ENCODE data around the gene LY6G6C.

The LY6G6C gene

GRCh38 chr6:31762356-31762755, 40.8 kb upstream of the LY6G6C start, which contains the start of gene SAPCD1:
SAPCD1 (plus strand) TSS chr6:31762656; CDS start chr6:31763055, 399 bp downstream.
- no peak within 1 kb of the TSS for H3K9ac ChIP-seq (ENCODE audit: low read length)
- H3K36me3 ChIP-seq (ENCODE audit: insufficient read depth, low read length), result peaks cover 3% of the 10 kb centered on the region
- H3K4me1 ChIP-seq (ENCODE audit: insufficient read depth, low read length), result no peaks in the 10 kb centered on the region
- H3K4me3 ChIP-seq (ENCODE audit: low read depth in 1 of 2, low read length in 2 of 2), result no peak within 1 kb of the TSS
- no peaks in the 10 kb centered on the region for H3K9me3 ChIP-seq (ENCODE audit: low read length)
- H3K27ac ChIP-seq (ENCODE audit: low read depth, low read length), result no peak within 1 kb of the TSS
- peaks cover 0 to 10% of the 10 kb centered on the region in 2 donors for H3K27me3 ChIP-seq (ENCODE audit: control insufficient read depth in 1 of 2, insufficient read depth in 2 of 2, low read length in 2 of 2)

- Histone ChIP-seq H3K36me3 (ENCODE audit: insufficient read depth, low read length) (peaks cover 3% of the 10 kb centered on the region), H3K4me3 (ENCODE audit: low read depth in 1 of 2, low read length in 2 of 2) (no peak overlapping the region), H3K9me3 (ENCODE audit: low read length) (no peaks in the 10 kb centered on the region), H3K4me1 (ENCODE audit: insufficient read depth, low read length) (no peaks in the 10 kb centered on the region), H3K27ac (ENCODE audit: low read depth, low read length) (no peak overlapping the region), H3K9ac (ENCODE audit: low read length) (no peak overlapping the region), H3K27me3 (ENCODE audit: control insufficient read depth in 1 of 2, insufficient read depth in 2 of 2, low read length in 2 of 2) (peaks cover 0 to 9% of the 10 kb centered on the region in 2 donors)
Observed at GRCh38 chr6:31761343-31761742, 39.8 kb upstream of the LY6G6C start.

- H3K36me3 ChIP-seq (ENCODE audit: insufficient read depth, low read length), result peaks cover 3% of the 10 kb centered on the region
Observed at GRCh38 chr6:31760790-31761189, 39.2 kb upstream of the LY6G6C start.

GRCh38 chr6:31758281-31758680, 36.7 kb upstream of the LY6G6C start:
- Histone ChIP-seq H3K9ac (ENCODE audit: low read length) (no peak overlapping the region), H3K4me3 (ENCODE audit: low read depth in 1 of 2, low read length in 2 of 2) (no peak overlapping the region), H3K36me3 (ENCODE audit: insufficient read depth, low read length) (peaks cover 3% of the 10 kb centered on the region), H3K9me3 (ENCODE audit: low read length) (no peaks in the 10 kb centered on the region), H3K27ac (ENCODE audit: low read depth, low read length) (no peak overlapping the region), H3K4me1 (ENCODE audit: insufficient read depth, low read length) (no peaks in the 10 kb centered on the region), H3K27me3 (ENCODE audit: control insufficient read depth in 1 of 2, insufficient read depth in 2 of 2, low read length in 2 of 2) (no peaks in the 10 kb centered on the region)

More at GRCh38 chr6:31760790-31761189, 39.2 kb upstream of the LY6G6C start:
- Histone ChIP-seq H3K27me3 (ENCODE audit: control insufficient read depth in 1 of 2, insufficient read depth in 2 of 2, low read length in 2 of 2) (peaks cover 0 to 4% of the 10 kb centered on the region in 2 donors), H3K4me1 (ENCODE audit: insufficient read depth, low read length) (no peaks in the 10 kb centered on the region), H3K4me3 (ENCODE audit: low read depth in 1 of 2, low read length in 2 of 2) (no peak overlapping the region), H3K9me3 (ENCODE audit: low read length) (no peaks in the 10 kb centered on the region), H3K9ac (ENCODE audit: low read length) (no peak overlapping the region), H3K27ac (ENCODE audit: low read depth, low read length) (no peak overlapping the region)

- Histone ChIP-seq H3K27me3 (ENCODE audit: control insufficient read depth in 1 of 2, insufficient read depth in 2 of 2, low read length in 2 of 2) (no peaks in the 10 kb centered on the region), H3K4me3 (ENCODE audit: low read depth in 1 of 2, low read length in 2 of 2) (no peak overlapping the region), H3K36me3 (ENCODE audit: insufficient read depth, low read length) (no peaks in the 10 kb centered on the region), H3K4me1 (ENCODE audit: insufficient read depth, low read length) (no peaks in the 10 kb centered on the region), H3K27ac (ENCODE audit: low read depth, low read length) (no peak overlapping the region), H3K9ac (ENCODE audit: low read length) (no peak overlapping the region), H3K9me3 (ENCODE audit: low read length) (no peaks in the 10 kb centered on the region)
Observed at GRCh38 chr6:31752739-31753319, 31.3 kb upstream of the LY6G6C start.

- H3K4me1 ChIP-seq (ENCODE audit: insufficient read depth, low read length), result peaks cover 7% of the 10 kb centered on the region
- H3K27me3 ChIP-seq (ENCODE audit: control insufficient read depth in 1 of 2, insufficient read depth in 2 of 2, low read length in 2 of 2), result no peaks in the 10 kb centered on the region
- no peaks in the 10 kb centered on the region for H3K36me3 ChIP-seq (ENCODE audit: insufficient read depth, low read length)
- H3K9ac ChIP-seq (ENCODE audit: low read length), result no peak overlapping the region
- H3K9me3 ChIP-seq (ENCODE audit: low read length), result no peaks in the 10 kb centered on the region
- H3K4me3 ChIP-seq (ENCODE audit: low read depth in 1 of 2, low read length in 2 of 2), result no peak overlapping the region
- H3K27ac ChIP-seq (ENCODE audit: low read depth, low read length), result no peak overlapping the region
Observed at GRCh38 chr6:31750411-31751022, 29.0 kb upstream of the LY6G6C start.

- H3K9me3 ChIP-seq (ENCODE audit: low read length), result no peaks in the 10 kb centered on the region
- H3K27me3 ChIP-seq (ENCODE audit: control insufficient read depth in 1 of 2, insufficient read depth in 2 of 2, low read length in 2 of 2), result no peaks in the 10 kb centered on the region
- no peak overlapping the region for H3K9ac ChIP-seq (ENCODE audit: low read length)
- no peak overlapping the region for H3K27ac ChIP-seq (ENCODE audit: low read depth, low read length)
- peaks cover 7% of the 10 kb centered on the region for H3K4me1 ChIP-seq (ENCODE audit: insufficient read depth, low read length)
- H3K36me3 ChIP-seq (ENCODE audit: insufficient read depth, low read length), result no peaks in the 10 kb centered on the region
- no peak overlapping the region for H3K4me3 ChIP-seq (ENCODE audit: low read depth in 1 of 2, low read length in 2 of 2)
Observed at GRCh38 chr6:31749301-31750036, 27.9 kb upstream of the LY6G6C start.

- Histone ChIP-seq H3K36me3 (ENCODE audit: insufficient read depth, low read length) (no peaks in the 10 kb centered on the region), H3K27ac (ENCODE audit: low read depth, low read length) (no peak overlapping the region), H3K9me3 (ENCODE audit: low read length) (no peaks in the 10 kb centered on the region), H3K4me3 (ENCODE audit: low read depth in 1 of 2, low read length in 2 of 2) (no peak overlapping the region), H3K9ac (ENCODE audit: low read length) (no peak overlapping the region), H3K27me3 (ENCODE audit: control insufficient read depth in 1 of 2, insufficient read depth in 2 of 2, low read length in 2 of 2) (no peaks in the 10 kb centered on the region), H3K4me1 (ENCODE audit: insufficient read depth, low read length) (peaks cover 7% of the 10 kb centered on the region)
Observed at GRCh38 chr6:31744422-31744821, 22.9 kb upstream of the LY6G6C start.

- H3K27ac ChIP-seq (ENCODE audit: low read depth, low read length), result no peak overlapping the region
- no peaks in the 10 kb centered on the region for H3K9me3 ChIP-seq (ENCODE audit: low read length)
- H3K4me1 ChIP-seq (ENCODE audit: insufficient read depth, low read length), result peaks cover 12% of the 10 kb centered on the region
- H3K36me3 ChIP-seq (ENCODE audit: insufficient read depth, low read length), result no peaks in the 10 kb centered on the region
- no peak overlapping the region for H3K9ac ChIP-seq (ENCODE audit: low read length)
- H3K27me3 ChIP-seq (ENCODE audit: control insufficient read depth in 1 of 2, insufficient read depth in 2 of 2, low read length in 2 of 2), result no peaks in the 10 kb centered on the region
- H3K4me3 ChIP-seq (ENCODE audit: low read depth in 1 of 2, low read length in 2 of 2), result no peak overlapping the region
Observed at GRCh38 chr6:31742894-31743293, 21.3 kb upstream of the LY6G6C start.

- no peak overlapping the region for H3K9ac ChIP-seq (ENCODE audit: low read length)
- no peaks in the 10 kb centered on the region for H3K36me3 ChIP-seq (ENCODE audit: insufficient read depth, low read length)
- H3K4me1 ChIP-seq (ENCODE audit: insufficient read depth, low read length), result peaks cover 13% of the 10 kb centered on the region
- no peaks in the 10 kb centered on the region for H3K27me3 ChIP-seq (ENCODE audit: control insufficient read depth in 1 of 2, insufficient read depth in 2 of 2, low read length in 2 of 2)
- H3K9me3 ChIP-seq (ENCODE audit: low read length), result no peaks in the 10 kb centered on the region
- no peak overlapping the region for H3K4me3 ChIP-seq (ENCODE audit: low read depth in 1 of 2, low read length in 2 of 2)
- H3K27ac ChIP-seq (ENCODE audit: low read depth, low read length), result no peak overlapping the region
Observed at GRCh38 chr6:31741815-31742214, 20.3 kb upstream of the LY6G6C start.

GRCh38 chr6:31740397-31741223, 19.1 kb upstream of the LY6G6C start:
- Histone ChIP-seq H3K27ac (ENCODE audit: low read depth, low read length) (peak overlapping the region; percentile 53), H3K36me3 (ENCODE audit: insufficient read depth, low read length) (no peaks in the 10 kb centered on the region), H3K4me1 (ENCODE audit: insufficient read depth, low read length) (peaks cover 16% of the 10 kb centered on the region)

More at GRCh38 chr6:31740397-31741223, 19.1 kb upstream of the LY6G6C start:
- no peaks in the 10 kb centered on the region for H3K9me3 ChIP-seq (ENCODE audit: low read length)
- peak overlapping the region; percentile 61 for H3K9ac ChIP-seq (ENCODE audit: low read length)
- peak overlapping the region; percentile 85 to 86 for H3K4me3 ChIP-seq (ENCODE audit: low read depth in 1 of 2, low read length in 2 of 2)
- H3K27me3 ChIP-seq (ENCODE audit: control insufficient read depth in 1 of 2, insufficient read depth in 2 of 2, low read length in 2 of 2), result no peaks in the 10 kb centered on the region
